DND-41 (cell line): Measurements from ENCODE around the gene NPIPB4.
"Not testable (repeated sequence)": the region's sequence is repeated elsewhere in the genome, so short reads cannot be mapped to it uniquely, and the experiment has no call there.

Experiments used
- EZH2 ChIP-seq: IDR thresholded peaks from 3 replicates; pipeline ENCODE4 v1.6.1; 2012; ENCODE audit warnings: borderline replicate concordance, low read depth, mild to moderate bottlenecking, moderate library complexity, low read length, inconsistent platforms; ENCODE audit not compliant: severe bottlenecking
- TF ChIP-seq, protein P1 (sequence below): IDR thresholded peaks from 2 replicates; pipeline ENCODE4 v1.5.1; 2012; ENCODE audit warnings: borderline replicate concordance, low read length, moderate library complexity, mild to moderate bottlenecking; ENCODE audit not compliant: poor library complexity, severe bottlenecking; ENCODE audit errors: extremely low read depth

DNA sequence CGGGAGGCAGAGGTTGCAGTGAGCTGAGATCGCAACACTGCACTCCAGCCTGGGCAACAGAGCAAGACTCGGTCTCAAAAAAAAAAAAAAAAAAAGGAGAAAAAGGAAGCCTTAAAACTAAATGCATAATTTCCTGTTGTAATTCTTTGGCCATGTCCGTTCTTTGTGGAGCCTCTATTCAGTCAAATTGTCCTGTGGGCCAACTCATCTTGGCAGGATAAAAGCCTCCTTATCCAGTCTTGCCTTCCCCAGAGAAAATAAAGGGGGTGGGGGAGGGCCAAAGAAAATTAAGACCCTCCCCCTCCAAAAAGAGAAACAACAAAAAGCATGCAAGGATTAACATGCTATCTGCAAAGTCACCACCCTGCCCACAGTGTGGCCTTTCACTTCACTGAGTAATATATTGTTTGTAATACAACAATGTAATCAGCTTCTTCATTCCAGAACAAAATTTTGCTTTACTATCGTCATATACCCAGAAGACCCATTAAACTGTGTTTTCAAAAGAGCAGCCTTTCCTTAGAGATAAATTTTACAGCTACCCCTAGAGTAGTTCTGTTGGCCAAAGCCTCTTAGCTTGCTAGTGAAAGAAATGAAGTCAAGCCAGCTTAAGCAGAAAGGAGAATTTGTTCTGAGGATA is 31.4 kb downstream of the NPIPB4 start:
- TF ChIP-seq, protein P1, sequence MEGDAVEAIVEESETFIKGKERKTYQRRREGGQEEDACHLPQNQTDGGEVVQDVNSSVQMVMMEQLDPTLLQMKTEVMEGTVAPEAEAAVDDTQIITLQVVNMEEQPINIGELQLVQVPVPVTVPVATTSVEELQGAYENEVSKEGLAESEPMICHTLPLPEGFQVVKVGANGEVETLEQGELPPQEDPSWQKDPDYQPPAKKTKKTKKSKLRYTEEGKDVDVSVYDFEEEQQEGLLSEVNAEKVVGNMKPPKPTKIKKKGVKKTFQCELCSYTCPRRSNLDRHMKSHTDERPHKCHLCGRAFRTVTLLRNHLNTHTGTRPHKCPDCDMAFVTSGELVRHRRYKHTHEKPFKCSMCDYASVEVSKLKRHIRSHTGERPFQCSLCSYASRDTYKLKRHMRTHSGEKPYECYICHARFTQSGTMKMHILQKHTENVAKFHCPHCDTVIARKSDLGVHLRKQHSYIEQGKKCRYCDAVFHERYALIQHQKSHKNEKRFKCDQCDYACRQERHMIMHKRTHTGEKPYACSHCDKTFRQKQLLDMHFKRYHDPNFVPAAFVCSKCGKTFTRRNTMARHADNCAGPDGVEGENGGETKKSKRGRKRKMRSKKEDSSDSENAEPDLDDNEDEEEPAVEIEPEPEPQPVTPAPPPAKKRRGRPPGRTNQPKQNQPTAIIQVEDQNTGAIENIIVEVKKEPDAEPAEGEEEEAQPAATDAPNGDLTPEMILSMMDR: not testable (repeated sequence)
- not testable (repeated sequence) for TF ChIP-seq EZH2
